Measurements from ENCODE around the gene TAF7L. TPM values are rescaled to one million over a fixed set of nuclear protein-coding genes. Genes with fewer than 3 reads are reported as not detected.

The TAF7L gene
- 0.89 and 1.9 TPM in 2 replicates for total RNA-seq

GRCh38 chrX:101290957-101291603 is at the start of gene TAF7L:
TSS of gene TAF7L (minus strand) at chrX:101291334. CDS start at chrX:101287543, 3,791 bp downstream.

GRCh38 chrX:101219116-101219863 is 71.8 kb downstream of the TAF7L start, which contains the start of gene DRP2:
TSS of gene DRP2 (plus strand) at chrX:101219786. CDS start at chrX:101231648, 11,862 bp downstream.

Other genes starting within 250 kb of the TAF7L start
- 14.9 and 16.3 TPM in 2 replicates for gene TRMT2B, start 239.2 kb downstream of the TAF7L start, total RNA-seq
- gene TMEM35A, start 212.5 kb downstream of the TAF7L start, total RNA-seq, result 3.8 and 5.9 TPM in 2 replicates
- 18.1 and 46.5 TPM in 2 replicates for gene CENPI, start 193.1 kb downstream of the TAF7L start, total RNA-seq
- gene DRP2, start 71.5 kb downstream of the TAF7L start, total RNA-seq, result 1.7 and 2.8 TPM in 2 replicates
- gene TIMM8A, start 57.4 kb upstream of the TAF7L start, total RNA-seq, result 2.4 and 3.5 TPM in 2 replicates
- gene BTK, start 94.9 kb upstream of the TAF7L start, total RNA-seq, result under 0.01 TPM in 1 of 2 replicates, not detected in the other
- 875 and 1,176 TPM in 2 replicates for gene RPL36A, start 99.7 kb upstream of the TAF7L start, total RNA-seq
- 21.6 and 42.2 TPM in 2 replicates for gene GLA, start 116.6 kb upstream of the TAF7L start, total RNA-seq
- 89.2 and 104 TPM in 2 replicates for gene HNRNPH2, start 116.9 kb upstream of the TAF7L start, total RNA-seq
- 8.2 and 9.5 TPM in 2 replicates for gene ARMCX4, start 194.1 kb upstream of the TAF7L start, total RNA-seq